ENCODE data around the gene RSPH3.
"Not testable (repeated sequence)": the region's sequence is repeated elsewhere in the genome, so short reads cannot be mapped to it uniquely, and the experiment has no call there.

The RSPH3 gene

DNA sequence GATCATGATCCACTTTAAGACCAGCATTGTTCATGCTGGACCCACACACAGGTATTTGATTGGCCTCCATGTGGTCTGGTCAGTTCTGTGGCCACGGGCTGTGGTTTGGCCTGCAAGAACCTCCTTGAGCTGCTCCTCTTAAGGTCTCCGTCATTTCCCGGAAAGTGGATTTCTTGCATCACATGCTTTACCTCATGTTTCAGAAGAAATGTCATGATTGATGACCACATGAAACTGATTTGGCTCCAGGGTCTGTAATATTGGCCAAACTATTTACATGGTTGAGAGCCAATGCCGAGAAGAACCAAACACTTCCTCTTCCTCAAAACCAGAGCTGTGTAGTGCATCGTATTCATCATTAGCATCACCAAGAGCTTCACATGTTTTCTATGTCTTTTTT lies 13.2 kb upstream of the RSPH3 start:
- no peak overlapping the region for H3K27ac ChIP-seq (ENCODE audit: low read depth, low read length)
- no peak for TF ChIP-seq CTCF (IDR thresholded peaks at IDR 0.05; ENCODE audit: low read depth, low read length, poor library complexity, severe bottlenecking)
- TF ChIP-seq EZH2phosphoT487 (IDR thresholded peaks at IDR 0.05; ENCODE audit: borderline replicate concordance, low read length), result no peak
- H3F3A ChIP-seq (ENCODE audit: control insufficient read depth, insufficient read depth), result no peaks in the 10 kb centered on the region
- H3K4me2 ChIP-seq (ENCODE audit: low read length), result 0 out of 2 replicates have a peak overlapping the region, but pooled peaks have one; percentile 1
- H3K79me2 ChIP-seq (ENCODE audit: control insufficient read depth, low read length), result 0 out of 2 replicates have a peak, but pooled peaks cover 4% of the 10 kb centered on the region
- H3K4me3 ChIP-seq (ENCODE audit: low read length), result no peak overlapping the region
- no peaks in the 10 kb centered on the region for H4K20me1 ChIP-seq (ENCODE audit: control insufficient read depth, insufficient read depth, low read depth, low read length)
- H3K9me3 ChIP-seq (ENCODE audit: control insufficient read depth, insufficient read depth, low read length), result no peaks in the 10 kb centered on the region
- no peaks in the 10 kb centered on the region for H3K27me3 ChIP-seq (ENCODE audit: control insufficient read depth, low read length)
- no peaks in the 10 kb centered on the region for H3K9me2 ChIP-seq (replicated peaks; ENCODE audit: control insufficient read depth, low read length)
- H3K4me1 ChIP-seq (ENCODE audit: control insufficient read depth, low read length), result peaks cover 45% of the 10 kb centered on the region
- 0 out of 2 replicates have a peak, but pooled peaks cover 3% of the 10 kb centered on the region for H3K36me3 ChIP-seq (ENCODE audit: control insufficient read depth, low read length)

DNA sequence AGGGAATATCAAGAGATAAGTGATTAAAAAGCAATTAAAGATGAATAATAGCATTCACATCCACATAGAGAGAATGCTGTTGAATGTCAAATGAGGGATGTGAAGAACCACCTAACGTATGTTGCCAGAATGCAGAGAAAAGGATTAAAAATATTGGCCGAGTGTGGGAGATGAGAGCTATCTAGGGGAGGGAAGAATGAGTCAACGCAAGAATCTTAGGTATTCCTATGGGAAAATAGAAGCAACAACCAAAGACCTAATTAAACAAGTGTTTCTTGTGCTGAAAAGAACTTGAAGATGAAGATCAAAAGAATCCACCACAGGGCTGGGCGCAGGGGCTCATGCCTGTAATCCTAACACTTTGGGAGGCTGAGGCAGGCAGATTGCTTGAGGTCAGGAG lies 12.2 kb upstream of the RSPH3 start:
- Histone ChIP-seq H3F3A (ENCODE audit: control insufficient read depth, insufficient read depth) (peaks cover 3% of the 10 kb centered on the region; the same call in 1 of the 2 replicates), H3K27me3 (ENCODE audit: control insufficient read depth, low read length) (no peaks in the 10 kb centered on the region), H3K4me3 (ENCODE audit: low read length) (no peak overlapping the region), H3K36me3 (ENCODE audit: control insufficient read depth, low read length) (0 out of 2 replicates have a peak, but pooled peaks cover 3% of the 10 kb centered on the region), H3K9me2 (replicated peaks; ENCODE audit: control insufficient read depth, low read length) (no peaks in the 10 kb centered on the region), H3K79me2 (ENCODE audit: control insufficient read depth, low read length) (0 out of 2 replicates have a peak, but pooled peaks cover 4% of the 10 kb centered on the region), H4K20me1 (ENCODE audit: control insufficient read depth, insufficient read depth, low read depth, low read length) (no peaks in the 10 kb centered on the region), H3K9me3 (ENCODE audit: control insufficient read depth, insufficient read depth, low read length) (no peaks in the 10 kb centered on the region), H3K4me1 (ENCODE audit: control insufficient read depth, low read length) (peaks cover 36% of the 10 kb centered on the region), H3K27ac (ENCODE audit: low read depth, low read length) (no peak overlapping the region), H3K4me2 (ENCODE audit: low read length) (no peak overlapping the region)
- TF ChIP-seq CTCF (IDR thresholded peaks at IDR 0.05; ENCODE audit: low read depth, low read length, poor library complexity, severe bottlenecking) (no peak), EZH2phosphoT487 (IDR thresholded peaks at IDR 0.05; ENCODE audit: borderline replicate concordance, low read length) (no peak)

- not testable (repeated sequence) for H3K79me2 ChIP-seq (ENCODE audit: control insufficient read depth, low read length); H3K27ac ChIP-seq (ENCODE audit: low read depth, low read length); H3K9me2 ChIP-seq (replicated peaks; ENCODE audit: control insufficient read depth, low read length); H3K36me3 ChIP-seq (ENCODE audit: control insufficient read depth, low read length); H3K4me3 ChIP-seq (ENCODE audit: low read length); H4K20me1 ChIP-seq (ENCODE audit: control insufficient read depth, insufficient read depth, low read depth, low read length); H3K4me2 ChIP-seq (ENCODE audit: low read length); H3F3A ChIP-seq (ENCODE audit: control insufficient read depth, insufficient read depth); H3K9me3 ChIP-seq (ENCODE audit: control insufficient read depth, insufficient read depth, low read length); H3K27me3 ChIP-seq (ENCODE audit: control insufficient read depth, low read length)
- peaks cover 32% of the 10 kb centered on the region for H3K4me1 ChIP-seq (ENCODE audit: control insufficient read depth, low read length)
These were observed 10.1 kb upstream of the RSPH3 start for GRCh38 chr6:159010037-159010612.

GRCh38 chr6:159008656-159009288 lies 8.8 kb upstream of the RSPH3 start:
- peaks cover 32% of the 10 kb centered on the region for H3K4me1 ChIP-seq (ENCODE audit: control insufficient read depth, low read length)
- H3K4me3 ChIP-seq (ENCODE audit: low read length), result peak overlapping the region; percentile 62
- H3K27ac ChIP-seq (ENCODE audit: low read depth, low read length), result 0 out of 2 replicates have a peak overlapping the region, but pooled peaks have one; percentile 5
- H4K20me1 ChIP-seq (ENCODE audit: control insufficient read depth, insufficient read depth, low read depth, low read length), result no peaks in the 10 kb centered on the region
- H3K27me3 ChIP-seq (ENCODE audit: control insufficient read depth, low read length), result no peaks in the 10 kb centered on the region
- H3K79me2 ChIP-seq (ENCODE audit: control insufficient read depth, low read length), result 0 out of 2 replicates have a peak, but pooled peaks cover 4% of the 10 kb centered on the region
- H3K9me2 ChIP-seq (replicated peaks; ENCODE audit: control insufficient read depth, low read length), result no peaks in the 10 kb centered on the region
- H3K9me3 ChIP-seq (ENCODE audit: control insufficient read depth, insufficient read depth, low read length), result no peaks in the 10 kb centered on the region
- H3K36me3 ChIP-seq (ENCODE audit: control insufficient read depth, low read length), result no peaks in the 10 kb centered on the region
- H3F3A ChIP-seq (ENCODE audit: control insufficient read depth, insufficient read depth), result peaks cover 9% of the 10 kb centered on the region; the same call in 1 of the 2 replicates
- peak overlapping the region; percentile 68 for H3K4me2 ChIP-seq (ENCODE audit: low read length)
- TF ChIP-seq CTCF (IDR thresholded peaks at IDR 0.05; ENCODE audit: low read depth, low read length, poor library complexity, severe bottlenecking) (peak; percentile 67), EZH2phosphoT487 (IDR thresholded peaks at IDR 0.05; ENCODE audit: borderline replicate concordance, low read length) (no peak)
